GM18508 (cell line): ENCODE results near the gene SLITRK4.

Source experiments
- ATAC-seq: cut with Tn5 transposase; IDR thresholded peaks from one replicate; pipeline ENCODE4 v1.9.1; 2021; ENCODE audit warnings: moderate number of reproducible peaks; ENCODE audit not compliant: insufficient read depth, unreplicated experiment

SLITRK4 gene

GRCh38 chrX:143635915-143636314 lies at the start of gene SLITRK4:
TSS of gene SLITRK4 (minus strand) at chrX:143636101. CDS start at chrX:143631108, 4,993 bp downstream.
- ATAC-seq, result no peak

GRCh38 chrX:143683486-143683885 lies 47.6 kb upstream of the SLITRK4 start:
- no peak for ATAC-seq

- ATAC-seq, result no peak
Measured at GRCh38 chrX:143674926-143675325, 39.0 kb upstream of the SLITRK4 start.

GRCh38 chrX:143669395-143669794 lies 33.5 kb upstream of the SLITRK4 start:
- no peak for ATAC-seq

GRCh38 chrX:143664302-143664701 lies 28.4 kb upstream of the SLITRK4 start:
- no peak for ATAC-seq

GRCh38 chrX:143663755-143664154 lies 27.9 kb upstream of the SLITRK4 start:
- no peak for ATAC-seq

GRCh38 chrX:143661286-143661685 lies 25.4 kb upstream of the SLITRK4 start:
- ATAC-seq, result no peak

GRCh38 chrX:143648705-143649104 lies 12.8 kb upstream of the SLITRK4 start:
- ATAC-seq, result no peak

- no peak for ATAC-seq
Measured at GRCh38 chrX:143642426-143642825, 6.5 kb upstream of the SLITRK4 start.

GRCh38 chrX:143636831-143637230 lies 930 bp upstream of the SLITRK4 start:
- ATAC-seq, result no peak

- ATAC-seq, result no peak
Measured at GRCh38 chrX:143634663-143635455, 1.0 kb downstream of the SLITRK4 start.

GRCh38 chrX:143634309-143634662 lies 1.6 kb downstream of the SLITRK4 start:
- no peak for ATAC-seq

- no peak for ATAC-seq
Measured at GRCh38 chrX:143633461-143634308, 2.2 kb downstream of the SLITRK4 start.

- ATAC-seq, result no peak
Measured at GRCh38 chrX:143632625-143633410, 3.1 kb downstream of the SLITRK4 start.

- ATAC-seq, result no peak
Measured at GRCh38 chrX:143623657-143624056, 12.2 kb downstream of the SLITRK4 start.

GRCh38 chrX:143621276-143621675 lies 14.6 kb downstream of the SLITRK4 start:
- ATAC-seq, result no peak

GRCh38 chrX:143615851-143616250 lies 20.1 kb downstream of the SLITRK4 start:
- ATAC-seq, result no peak

GRCh38 chrX:143601809-143602208 lies 34.1 kb downstream of the SLITRK4 start:
- ATAC-seq, result no peak

- ATAC-seq, result no peak
Measured at GRCh38 chrX:143581240-143581639, 54.7 kb downstream of the SLITRK4 start.

- ATAC-seq, result no peak
Measured at GRCh38 chrX:143580266-143580665, 55.6 kb downstream of the SLITRK4 start.
